NCI-H748 (cell line): ENCODE results near the gene CLIC4.

Experiments
- DNase-seq: peaks from one replicate; lab custom pipeline; 2025; ENCODE audit not compliant: unreplicated experiment; lab: John Stamatoyannopoulos, UW

Gene CLIC4

GRCh38 chr1:24857507-24858133 lies 112.4 kb downstream of the CLIC4 start:
- no peak for DNase-seq

- DNase-seq, result no peak
These were observed 113.0 kb downstream of the CLIC4 start for GRCh38 chr1:24858277-24858676.

GRCh38 chr1:24859063-24860010 lies 114.1 kb downstream of the CLIC4 start:
- DNase-seq, result no peak

- no peak for DNase-seq
These were observed 115.6 kb downstream of the CLIC4 start for GRCh38 chr1:24860841-24861240.

GRCh38 chr1:24861821-24862727 lies 116.8 kb downstream of the CLIC4 start:
- no peak for DNase-seq

- no peak for DNase-seq
These were observed 117.7 kb downstream of the CLIC4 start for GRCh38 chr1:24862775-24863483.

- DNase-seq, result no peak
These were observed 119.1 kb downstream of the CLIC4 start for GRCh38 chr1:24864370-24864777.

- DNase-seq, result no peak
These were observed 119.9 kb downstream of the CLIC4 start for GRCh38 chr1:24865168-24865567.

GRCh38 chr1:24865587-24865986 lies 120.3 kb downstream of the CLIC4 start:
- DNase-seq, result no peak

GRCh38 chr1:24866211-24867083 lies 121.2 kb downstream of the CLIC4 start:
- no peak for DNase-seq

- DNase-seq, result no peak
These were observed 122.0 kb downstream of the CLIC4 start for GRCh38 chr1:24867084-24867870.

GRCh38 chr1:24868016-24868875 lies 123.0 kb downstream of the CLIC4 start:
- DNase-seq, result no peak

GRCh38 chr1:24870551-24871195 lies 125.4 kb downstream of the CLIC4 start:
- DNase-seq, result no peak

- no peak for DNase-seq
These were observed 126.2 kb downstream of the CLIC4 start for GRCh38 chr1:24871306-24871901.

GRCh38 chr1:24872061-24872850 lies 127.0 kb downstream of the CLIC4 start:
- no peak for DNase-seq

GRCh38 chr1:24873148-24873547 lies 127.9 kb downstream of the CLIC4 start:
- DNase-seq, result no peak
